Prostate gland (tissue), 2 donors: ENCODE results near the gene PCCB. TPM values are rescaled to one million over a fixed set of nuclear protein-coding genes. Genes with fewer than 3 reads are reported as not detected.
"Not testable (repeated sequence)": the region's sequence is repeated elsewhere in the genome, so short reads cannot be mapped to it uniquely, and the experiment has no call there.

Experiments
- DNase-seq: peaks from one replicate; pipeline ENCODE4 v3.0.0-alpha.2; 2019; ENCODE audit warnings: low spot score
- H3K27ac ChIP-seq, 2 donors: fragments of 200-600 bp; sonication (generic); 2 replicates each; pipeline ENCODE4 v1.5.1; 2017 to 2019
- H3K27me3 ChIP-seq: fragments of 200-600 bp; sonication (generic); replicated peaks from 2 replicates; pipeline ENCODE4 v1.5.1; 2019; ENCODE audit not compliant: insufficient read depth
- H3K36me3 ChIP-seq, 2 donors: fragments of 200-600 bp; sonication (generic); 1 replicate in 1 of 2; 2 replicates in 1 of 2; pipeline versions ENCODE4 v1.5.1 to v1.8.1; 2017 to 2019
- H3K4me1 ChIP-seq: fragments of 200-600 bp; sonication (generic); replicated peaks from 2 replicates; pipeline ENCODE4 v1.5.1; 2019
- H3K4me3 ChIP-seq, 2 donors: fragments of 200-600 bp; sonication (generic); 2 replicates each; pipeline ENCODE4 v1.5.1; 2017 to 2019
- H3K9me3 ChIP-seq: fragments of 200-600 bp; sonication (generic); 2 replicates; pipeline ENCODE4 v1.5.1; 2017
- POLR2A ChIP-seq: fragments of 450-650 bp; IDR thresholded peaks from one replicate; pipeline ENCODE4 v1.6.1; 2016; ENCODE audit warnings: antibody characterized with exemption, mild to moderate bottlenecking
- POLR2AphosphoS5 ChIP-seq: sonication (generic); formaldehyde crosslinking; IDR thresholded peaks from one replicate; pipeline ENCODE4 v1.6.1; 2017; ENCODE audit warnings: antibody characterized with exemption
- WGBS: methylation state at CpG from one replicate; pipeline ENCODE4 v1.1.5; 2018; 5-methylcytosine and 5-hydroxymethylcytosine counted together
- intact Hi-C: fragments of 100-400 bp; cut with DNase I; formaldehyde crosslinking; loops from one replicate; pipeline ENCODE4 v1.14.2; 2022
- total RNA-seq, 2 donors: library from RNA; depleted of rRNA; stranded (reverse); fragments of >200 nt; gene quantifications; one replicate each; pipeline ENCODE4 v1.1.0, GENCODE V29; 2016
- TF ChIP-seq, protein P1 (sequence below), 4 experiments: fragments of 200-600 bp in 2 of 4; fragments of 450-650 bp in 2 of 4; sonication (generic) in 2 of 4; IDR thresholded peaks; 1 replicate in 3 of 4; 2 replicates in 1 of 4; pipeline ENCODE4 v1.5.1; 2016 to 2019; ENCODE audit warnings: antibody characterized with exemption in 4 of 4, mild to moderate bottlenecking in 2 of 4, moderate library complexity in 2 of 4

Gene PCCB
- total RNA-seq, 2 donors from 2014 or later, result 60.9 to 70.3 TPM

GRCh38 chr3:136329593-136329992, 79.5 kb downstream of the PCCB start:
- DNase-seq, result no peak
- Histone ChIP-seq H3K27ac (no peak overlapping the region), H3K27me3 (no peaks in the 10 kb centered on the region), H3K4me3 (no peak overlapping the region), H3K4me1 (no peaks in the 10 kb centered on the region), H3K9me3 (no peaks in the 10 kb centered on the region), H3K36me3 (peaks cover 0 to 3% of the 10 kb centered on the region in 2 donors)
- TF ChIP-seq POLR2A (no peak), POLR2AphosphoS5 (no peak)
- TF ChIP-seq, protein P1, sequence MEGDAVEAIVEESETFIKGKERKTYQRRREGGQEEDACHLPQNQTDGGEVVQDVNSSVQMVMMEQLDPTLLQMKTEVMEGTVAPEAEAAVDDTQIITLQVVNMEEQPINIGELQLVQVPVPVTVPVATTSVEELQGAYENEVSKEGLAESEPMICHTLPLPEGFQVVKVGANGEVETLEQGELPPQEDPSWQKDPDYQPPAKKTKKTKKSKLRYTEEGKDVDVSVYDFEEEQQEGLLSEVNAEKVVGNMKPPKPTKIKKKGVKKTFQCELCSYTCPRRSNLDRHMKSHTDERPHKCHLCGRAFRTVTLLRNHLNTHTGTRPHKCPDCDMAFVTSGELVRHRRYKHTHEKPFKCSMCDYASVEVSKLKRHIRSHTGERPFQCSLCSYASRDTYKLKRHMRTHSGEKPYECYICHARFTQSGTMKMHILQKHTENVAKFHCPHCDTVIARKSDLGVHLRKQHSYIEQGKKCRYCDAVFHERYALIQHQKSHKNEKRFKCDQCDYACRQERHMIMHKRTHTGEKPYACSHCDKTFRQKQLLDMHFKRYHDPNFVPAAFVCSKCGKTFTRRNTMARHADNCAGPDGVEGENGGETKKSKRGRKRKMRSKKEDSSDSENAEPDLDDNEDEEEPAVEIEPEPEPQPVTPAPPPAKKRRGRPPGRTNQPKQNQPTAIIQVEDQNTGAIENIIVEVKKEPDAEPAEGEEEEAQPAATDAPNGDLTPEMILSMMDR (IDR thresholded peaks at IDR 0.05), result no peak
- intact Hi-C loops, result no loop called here
- 59% methylated on average over 5 of the region's 5 CpGs for WGBS

DNA sequence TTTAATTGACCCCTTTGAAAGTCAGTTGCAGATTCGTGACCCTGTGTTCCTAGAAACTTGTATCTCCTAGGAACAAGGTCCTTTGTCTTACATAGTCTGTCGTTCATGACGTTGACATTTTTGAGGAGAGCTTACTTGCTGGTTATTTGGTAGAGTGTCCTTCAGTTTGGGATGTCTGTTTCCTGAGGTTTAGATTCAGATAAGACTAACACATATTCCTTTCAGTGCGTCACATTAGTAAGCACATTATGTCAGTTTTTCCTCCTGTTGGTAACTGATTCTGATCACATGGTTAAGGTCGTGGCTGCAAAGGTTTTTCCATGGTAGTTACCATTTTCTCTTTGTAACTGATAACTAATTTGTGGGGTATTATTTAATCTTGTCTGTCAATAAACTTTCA, 80.8 kb downstream of the PCCB start:
- Histone ChIP-seq H3K9me3 (no peaks in the 10 kb centered on the region), H3K4me3 (no peak overlapping the region), H3K27ac (no peak overlapping the region), H3K4me1 (no peaks in the 10 kb centered on the region), H3K36me3 (peaks cover 0 to 3% of the 10 kb centered on the region in 2 donors), H3K27me3 (no peaks in the 10 kb centered on the region)
- intact Hi-C loops, result no loop called here
- 88% methylated on average over 5 of the region's 5 CpGs for WGBS
- TF ChIP-seq POLR2A, result no peak
- TF ChIP-seq, protein P1 (IDR thresholded peaks at IDR 0.05), result no peak
- TF ChIP-seq POLR2AphosphoS5, result no peak
- DNase-seq, result no peak

- 88% methylated on average over 1 of the region's 1 CpG for WGBS
- peaks cover 0 to 3% of the 10 kb centered on the region in 2 donors for H3K36me3 ChIP-seq
- H3K4me1 ChIP-seq, result no peaks in the 10 kb centered on the region
Measured at GRCh38 chr3:136332302-136332701, 82.2 kb downstream of the PCCB start.

DNA sequence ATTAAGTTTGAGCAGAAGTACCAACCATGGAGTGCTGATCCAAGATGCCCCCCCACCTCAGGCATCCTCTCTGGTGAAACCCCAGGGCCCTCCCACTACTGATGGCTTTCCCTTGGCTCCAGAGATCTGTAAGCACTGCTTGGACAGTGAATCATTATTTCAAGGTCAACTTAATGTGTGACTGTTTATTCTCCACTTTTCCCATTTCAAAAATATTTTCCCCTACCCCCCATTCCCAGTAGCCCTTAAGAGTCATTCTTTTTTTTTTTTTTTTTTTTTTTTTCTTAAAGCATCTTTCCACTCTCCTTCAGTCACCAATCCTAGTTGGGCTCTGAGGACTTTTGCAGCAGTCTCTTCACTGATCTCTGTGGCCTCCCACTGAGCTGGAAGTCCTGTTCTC, 82.6 kb downstream of the PCCB start:
- no peaks in the 10 kb centered on the region for H3K27me3 ChIP-seq
- H3K9me3 ChIP-seq, result no peaks in the 10 kb centered on the region
- H3K36me3 ChIP-seq, result peaks cover 0 to 3% of the 10 kb centered on the region in 2 donors
- no peak for DNase-seq
- no peaks in the 10 kb centered on the region for H3K4me1 ChIP-seq
- H3K4me3 ChIP-seq, result no peak overlapping the region
- no peak overlapping the region for H3K27ac ChIP-seq
- intact Hi-C loops, result no loop called here
- TF ChIP-seq POLR2AphosphoS5, result no peak
- TF ChIP-seq, protein P1 (IDR thresholded peaks at IDR 0.05), result no peak
- no peak for TF ChIP-seq POLR2A

More at GRCh38 chr3:136332302-136332701, 82.2 kb downstream of the PCCB start:
- Histone ChIP-seq H3K9me3 (no peaks in the 10 kb centered on the region), H3K4me3 (no peak overlapping the region), H3K27me3 (no peaks in the 10 kb centered on the region), H3K27ac (no peak overlapping the region)
- intact Hi-C loops, result no loop called here
- TF ChIP-seq, protein P1 (IDR thresholded peaks at IDR 0.05), result no peak
- no peak for TF ChIP-seq POLR2A
- no peak for DNase-seq

- TF ChIP-seq POLR2AphosphoS5 (no peak), POLR2A (no peak)
- TF ChIP-seq, protein P1 (IDR thresholded peaks at IDR 0.05), result no peak
- H3K4me3 ChIP-seq, result no peak overlapping the region
- intact Hi-C loops, result no loop called here
- H3K27ac ChIP-seq, result no peak overlapping the region
- no peaks in the 10 kb centered on the region for H3K27me3 ChIP-seq
- H3K4me1 ChIP-seq, result no peaks in the 10 kb centered on the region
- no peaks in the 10 kb centered on the region for H3K36me3 ChIP-seq
- no peaks in the 10 kb centered on the region for H3K9me3 ChIP-seq
- DNase-seq, result no peak
Measured at GRCh38 chr3:136334209-136334608, 84.1 kb downstream of the PCCB start.

- intact Hi-C loops, H3K4me3 ChIP-seq, H3K27me3 ChIP-seq, H3K27ac ChIP-seq, H3K9me3 ChIP-seq, H3K4me1 ChIP-seq, H3K36me3 ChIP-seq, DNase-seq: not testable (repeated sequence)
- 100% methylated on average over 6 of the region's 6 CpGs for whole genome bisulfite sequencing
Measured at GRCh38 chr3:136334726-136335125, 84.6 kb downstream of the PCCB start.
